T-helper 2 cell treated with Interferon-gamma antibody and Interleukin-4, amounts not matched to agents 5 μg/mL and 100 μg/mL, for 36 hours (primary cell): ENCODE measurements around the gene ZCCHC17.

ENCODE experiments used
- DNase-seq: peaks from one replicate; pipeline ENCODE4 v3.0.0; 2021; ENCODE audit warnings: low spot score
- H3K27ac Mint-ChIP-seq: one replicate; pipeline ENCODE4 v1.8.0; 2021; ENCODE audit warnings: mild to moderate bottlenecking, mixed read lengths
- H3K27me3 Mint-ChIP-seq: one replicate; pipeline ENCODE4 v1.8.0; 2021; ENCODE audit warnings: low read depth, mixed read lengths
- H3K36me3 Mint-ChIP-seq: one replicate; pipeline ENCODE4 v1.8.0; 2021; ENCODE audit warnings: low read depth, mixed read lengths
- H3K4me1 Mint-ChIP-seq: one replicate; pipeline ENCODE4 v1.8.0; 2021; ENCODE audit warnings: low read depth, mixed read lengths
- H3K4me3 Mint-ChIP-seq: one replicate; pipeline ENCODE4 v1.8.0; 2022; ENCODE audit warnings: mild to moderate bottlenecking, moderate library complexity, mixed read lengths
- H3K9me3 Mint-ChIP-seq: one replicate; pipeline ENCODE4 v1.8.0; 2021; ENCODE audit warnings: mixed read lengths

ZCCHC17 gene

DNA sequence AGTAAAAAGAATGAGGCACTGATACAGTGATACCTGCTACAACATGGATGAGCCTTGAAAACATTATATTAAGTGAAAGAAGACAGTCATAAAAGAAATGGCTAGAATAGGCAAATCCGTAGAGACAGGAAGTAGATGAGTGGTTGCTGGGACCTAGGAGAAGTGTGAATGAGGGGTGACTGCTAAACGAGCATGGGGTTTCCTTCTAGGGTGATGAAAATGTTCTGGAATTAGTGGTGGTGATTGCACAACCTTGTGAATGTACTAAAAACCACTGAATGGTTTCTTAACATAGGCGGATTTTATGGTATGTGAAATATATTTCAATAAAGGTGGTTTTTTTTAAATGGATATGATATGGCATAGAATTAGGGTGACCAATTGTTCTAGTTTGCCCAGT, 103.6 kb downstream of the ZCCHC17 start:
- Mint-ChIP-seq H3K27me3 (peaks cover under 1% of the 10 kb centered on the region), H3K4me1 (peaks cover 1% of the 10 kb centered on the region), H3K4me3 (no peak overlapping the region), H3K9me3 (no peaks in the 10 kb centered on the region), H3K36me3 (no peaks in the 10 kb centered on the region), H3K27ac (no peak overlapping the region)
- DNase-seq: no peak

DNA sequence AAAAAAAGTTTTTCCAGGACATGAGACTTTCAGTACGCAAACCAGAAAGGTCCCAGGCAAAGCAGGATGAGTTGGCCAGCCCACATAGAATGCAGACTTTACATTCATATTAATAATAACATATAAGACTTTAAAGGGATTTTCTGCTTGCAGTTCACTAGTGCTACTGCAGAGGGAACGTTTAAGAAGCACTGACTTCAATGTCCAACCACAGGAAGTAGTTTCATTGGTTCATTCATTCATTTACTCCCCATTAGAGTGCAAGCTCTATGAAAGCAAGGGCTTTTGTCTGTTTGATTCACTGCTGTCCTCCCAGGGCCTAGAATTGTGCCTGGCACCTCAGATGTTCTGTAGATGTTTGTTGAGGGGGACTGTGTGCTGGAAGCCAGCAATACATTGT, 104.4 kb downstream of the ZCCHC17 start:
- no peaks in the 10 kb centered on the region for H3K9me3 Mint-ChIP-seq
- H3K4me3 Mint-ChIP-seq: no peak overlapping the region
- no peaks in the 10 kb centered on the region for H3K36me3 Mint-ChIP-seq
- no peaks in the 10 kb centered on the region for H3K27me3 Mint-ChIP-seq
- H3K4me1 Mint-ChIP-seq: no peaks in the 10 kb centered on the region
- no peak for DNase-seq
- no peak overlapping the region for H3K27ac Mint-ChIP-seq

DNA sequence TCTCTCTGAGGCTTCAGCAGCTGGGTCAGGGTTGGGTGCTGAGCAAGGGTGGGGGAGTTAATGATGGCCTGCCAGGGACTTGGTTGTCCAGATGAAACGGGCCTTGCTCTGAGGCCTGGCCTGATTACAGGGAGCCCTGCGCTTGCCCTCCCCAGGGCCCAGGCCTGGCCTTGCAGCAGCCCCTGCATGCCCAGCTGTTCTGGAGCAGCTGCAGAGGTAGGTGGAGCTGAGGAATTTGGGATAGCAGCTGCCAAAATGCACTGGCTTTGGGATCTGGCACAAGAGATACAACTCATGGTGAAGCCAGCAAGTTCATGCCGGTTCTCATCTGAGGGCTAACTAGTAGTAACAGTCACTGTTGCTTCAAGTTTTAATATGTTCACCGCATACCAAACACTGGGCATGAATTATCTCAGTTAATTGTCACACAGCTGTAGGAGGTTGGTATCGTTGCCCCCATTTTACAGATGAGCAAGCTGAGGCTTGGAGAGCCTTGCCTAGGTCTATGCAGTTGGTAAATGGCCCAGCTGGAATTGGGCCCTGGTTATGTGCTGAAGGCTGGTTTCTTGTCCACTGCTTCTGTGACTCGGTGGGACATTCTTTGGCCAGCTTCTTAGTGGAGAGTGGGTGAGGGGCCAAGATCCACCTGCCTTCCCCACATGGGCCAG, 108.9 kb downstream of the ZCCHC17 start:
- Mint-ChIP-seq H3K4me3 (no peak overlapping the region), H3K9me3 (no peaks in the 10 kb centered on the region), H3K4me1 (no peaks in the 10 kb centered on the region), H3K27ac (no peak overlapping the region), H3K36me3 (no peaks in the 10 kb centered on the region), H3K27me3 (peaks cover 3% of the 10 kb centered on the region)
- DNase-seq: no peak

DNA sequence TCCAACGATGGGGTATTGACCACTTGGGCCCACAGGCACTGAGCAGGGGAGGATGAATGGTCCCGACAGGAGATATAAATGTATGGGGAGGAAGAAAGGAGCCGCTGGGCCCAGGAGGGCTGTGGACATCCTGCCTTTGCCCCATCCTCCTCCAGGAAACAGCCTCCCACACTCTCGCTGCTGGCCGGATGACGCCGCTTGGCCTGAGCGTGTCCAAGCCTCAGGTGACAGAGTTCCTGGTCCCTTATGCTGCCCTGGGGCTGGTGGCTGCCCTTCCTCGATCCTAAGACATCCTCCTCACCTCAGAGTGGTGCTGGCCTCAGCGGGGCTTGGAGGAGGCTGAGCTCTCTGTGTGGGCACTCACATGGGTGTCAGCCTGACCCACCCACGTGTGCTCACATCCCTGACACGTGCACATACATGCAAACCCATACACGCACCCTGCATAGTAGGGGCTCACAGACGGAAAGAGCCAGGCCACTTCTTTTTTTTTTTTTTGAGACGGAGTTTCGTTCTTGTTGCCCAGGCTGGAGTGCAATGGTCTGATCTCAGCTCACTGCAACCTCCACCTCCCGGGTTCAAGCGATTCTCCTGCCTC, 110.3 kb downstream of the ZCCHC17 start:
- H3K4me3 Mint-ChIP-seq: no peak overlapping the region
- no peak overlapping the region for H3K27ac Mint-ChIP-seq
- no peak for DNase-seq
- no peaks in the 10 kb centered on the region for H3K4me1 Mint-ChIP-seq
- no peaks in the 10 kb centered on the region for H3K36me3 Mint-ChIP-seq
- peaks cover 17% of the 10 kb centered on the region for H3K27me3 Mint-ChIP-seq
- no peaks in the 10 kb centered on the region for H3K9me3 Mint-ChIP-seq

DNA sequence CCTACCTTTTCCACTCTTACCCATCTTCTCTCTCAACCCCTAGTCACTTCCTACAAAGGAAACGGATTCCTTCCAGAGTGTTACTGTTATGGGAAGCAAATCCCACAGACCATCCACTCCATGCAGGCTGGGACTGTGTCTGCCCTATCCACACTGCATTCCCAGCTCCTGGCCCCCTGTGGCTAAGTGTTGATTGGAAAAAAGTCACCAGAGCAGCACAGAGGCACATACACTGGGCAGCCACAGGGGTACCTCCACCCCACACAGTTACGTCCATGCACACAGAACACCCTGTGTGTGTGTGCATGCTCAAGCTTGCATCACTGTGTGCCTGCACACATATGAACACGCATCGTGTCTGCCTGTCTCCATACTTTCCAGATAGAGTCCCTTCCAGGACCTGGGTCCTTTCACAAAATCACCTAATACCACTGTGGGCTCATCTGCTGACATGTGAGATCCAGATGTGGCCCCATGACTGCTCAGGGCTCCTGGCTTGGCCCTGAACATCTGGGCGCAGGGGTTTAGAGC, 112.0 kb downstream of the ZCCHC17 start:
- Mint-ChIP-seq H3K27ac (no peak overlapping the region), H3K9me3 (no peaks in the 10 kb centered on the region), H3K36me3 (no peaks in the 10 kb centered on the region), H3K4me3 (no peak overlapping the region), H3K4me1 (peaks cover 3% of the 10 kb centered on the region), H3K27me3 (peaks cover 27% of the 10 kb centered on the region)
- no peak for DNase-seq

DNA sequence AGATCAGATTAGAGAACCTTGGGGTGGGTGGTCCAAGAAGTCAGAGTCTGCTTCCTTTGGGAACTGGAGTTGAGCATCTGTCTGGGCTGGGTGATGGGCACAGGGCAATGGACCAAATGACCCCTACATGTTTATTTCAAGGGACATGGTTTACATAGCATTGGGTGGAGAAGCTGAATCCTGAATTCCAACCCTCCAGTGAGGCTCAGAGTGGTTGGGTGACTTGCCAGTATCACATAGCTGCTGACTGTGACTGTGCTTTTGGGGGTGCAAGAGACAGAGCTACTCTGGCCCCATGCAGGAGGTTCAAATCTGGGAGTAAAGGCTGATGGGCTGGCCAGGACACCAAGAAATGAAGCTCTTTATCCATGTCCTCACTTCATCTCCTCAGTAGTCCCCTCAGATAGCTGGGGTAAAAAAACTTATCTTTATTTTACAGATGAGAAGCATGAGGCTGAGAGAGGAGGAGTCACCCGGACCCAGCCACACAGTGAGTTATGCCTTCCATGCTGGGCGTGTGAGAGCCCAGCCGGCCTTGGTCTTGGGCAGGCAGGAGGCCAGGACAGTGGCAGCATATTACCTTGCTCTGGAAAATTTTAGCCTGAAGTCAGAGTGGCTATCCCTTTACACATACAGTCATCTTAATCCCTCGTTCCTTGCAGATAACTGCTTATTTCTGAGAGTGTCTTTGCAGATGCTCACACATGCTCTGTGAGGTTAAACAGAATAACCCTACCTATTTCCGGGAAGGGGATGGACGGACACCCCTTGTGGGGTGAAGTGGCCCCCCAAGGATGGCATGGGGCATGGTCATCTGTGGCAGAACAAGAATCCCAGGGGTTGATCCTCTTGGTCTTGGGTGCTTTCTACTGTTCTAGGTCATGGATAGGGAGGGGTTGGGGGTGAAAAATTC, 113.4 kb downstream of the ZCCHC17 start:
- Mint-ChIP-seq H3K9me3 (no peaks in the 10 kb centered on the region), H3K27ac (no peak overlapping the region), H3K4me3 (no peak overlapping the region), H3K27me3 (peaks cover 40% of the 10 kb centered on the region), H3K36me3 (no peaks in the 10 kb centered on the region), H3K4me1 (peaks cover 3% of the 10 kb centered on the region)
- DNase-seq: no peak

DNA sequence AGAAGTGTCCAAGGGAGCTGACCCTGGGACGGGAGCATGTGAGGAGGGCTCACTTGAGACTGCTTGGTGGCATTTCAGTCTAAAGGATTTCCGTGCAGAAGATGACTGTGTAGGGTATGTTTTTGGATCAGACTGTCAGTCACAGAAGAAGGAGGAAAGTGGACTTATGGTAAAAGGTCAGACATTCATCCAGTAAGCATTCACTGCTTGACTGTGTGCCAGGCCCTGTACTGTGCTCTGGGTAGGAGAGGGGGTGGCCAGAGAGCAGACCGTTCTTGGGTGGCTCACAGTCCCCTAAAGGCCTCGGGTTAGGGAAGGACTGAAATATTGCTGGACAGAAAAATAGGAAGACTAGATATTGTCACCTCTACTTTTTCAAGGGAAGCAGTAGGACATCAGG, 114.0 kb downstream of the ZCCHC17 start:
- no peak overlapping the region for H3K27ac Mint-ChIP-seq
- no peak for DNase-seq
- H3K9me3 Mint-ChIP-seq: no peaks in the 10 kb centered on the region
- H3K4me3 Mint-ChIP-seq: no peak overlapping the region
- H3K36me3 Mint-ChIP-seq: no peaks in the 10 kb centered on the region
- H3K27me3 Mint-ChIP-seq: peaks cover 46% of the 10 kb centered on the region
- H3K4me1 Mint-ChIP-seq: peaks cover 3% of the 10 kb centered on the region

DNA sequence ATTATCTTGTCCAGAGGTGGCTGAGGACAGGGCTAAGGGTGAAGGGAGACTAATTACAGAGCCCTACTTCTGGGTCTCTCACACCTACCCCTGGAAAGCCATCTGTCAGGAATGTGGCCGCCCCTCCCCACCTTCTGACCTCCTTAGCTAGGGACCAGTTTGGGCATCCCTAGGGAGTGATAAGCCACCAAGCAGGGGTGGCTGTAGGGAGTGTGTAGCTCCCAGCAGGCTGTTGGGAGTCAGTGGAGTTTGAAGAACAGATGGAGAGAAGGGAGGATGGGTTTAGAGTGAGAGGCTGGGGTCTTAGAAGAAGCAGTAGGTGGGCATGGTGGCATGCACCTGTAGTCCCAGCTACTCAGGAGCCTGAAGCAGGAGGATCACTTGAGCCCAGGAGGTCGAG, 115.4 kb downstream of the ZCCHC17 start:
- peaks cover 3% of the 10 kb centered on the region for H3K4me1 Mint-ChIP-seq
- H3K36me3 Mint-ChIP-seq: no peaks in the 10 kb centered on the region
- no peaks in the 10 kb centered on the region for H3K9me3 Mint-ChIP-seq
- no peak overlapping the region for H3K27ac Mint-ChIP-seq
- no peak for DNase-seq
- peak overlapping the region; percentile 50 for H3K4me3 Mint-ChIP-seq
- peaks cover 57% of the 10 kb centered on the region for H3K27me3 Mint-ChIP-seq

DNA sequence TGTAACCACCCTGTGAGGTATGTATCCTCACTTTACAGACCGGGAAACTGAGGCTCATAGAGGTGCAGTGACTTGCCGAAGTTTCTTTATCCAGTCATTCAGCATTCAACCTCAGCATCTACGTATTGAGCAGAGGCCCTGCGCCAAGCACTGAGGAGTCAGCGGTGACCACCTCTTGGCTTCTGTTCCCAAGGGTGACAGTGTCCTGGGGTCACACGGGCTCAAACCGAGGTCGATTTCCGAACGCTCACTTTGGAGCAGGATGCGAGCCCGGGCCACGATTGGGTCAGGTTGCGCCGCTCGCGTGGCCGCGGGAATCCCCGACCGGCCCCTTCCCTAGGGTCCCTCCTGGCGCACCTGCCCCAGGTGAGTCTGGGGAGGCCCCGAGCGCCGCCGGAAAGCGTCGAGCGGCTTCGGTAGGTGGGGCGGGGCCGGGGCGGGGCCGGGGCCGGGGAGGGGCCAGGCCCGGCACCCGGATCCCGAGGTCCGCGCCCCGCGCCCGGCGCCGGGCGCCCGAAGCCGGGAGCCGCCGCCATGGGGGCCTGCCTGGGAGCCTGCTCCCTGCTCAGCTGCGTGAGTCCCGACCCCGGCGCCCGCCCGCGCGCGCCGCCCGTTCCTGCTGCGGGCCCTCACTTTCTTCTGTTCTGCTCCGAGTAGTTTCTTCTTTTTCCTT, 116.0 kb downstream of the ZCCHC17 start, which contains the start of gene SERINC2:
Gene SERINC2 (plus strand): TSS at position 482 of the 673 bp plus-strand sequence. CDS start 53 bp downstream, at position 535.
- Mint-ChIP-seq H3K4me1 (peaks cover 3% of the 10 kb centered on the region), H3K9me3 (no peaks in the 10 kb centered on the region), H3K27ac (no peak within 1 kb of the TSS), H3K36me3 (no peaks in the 10 kb centered on the region), H3K4me3 (peak within 1 kb of the TSS; percentile 90), H3K27me3 (peaks cover 61% of the 10 kb centered on the region)
- no peak for DNase-seq

DNA sequence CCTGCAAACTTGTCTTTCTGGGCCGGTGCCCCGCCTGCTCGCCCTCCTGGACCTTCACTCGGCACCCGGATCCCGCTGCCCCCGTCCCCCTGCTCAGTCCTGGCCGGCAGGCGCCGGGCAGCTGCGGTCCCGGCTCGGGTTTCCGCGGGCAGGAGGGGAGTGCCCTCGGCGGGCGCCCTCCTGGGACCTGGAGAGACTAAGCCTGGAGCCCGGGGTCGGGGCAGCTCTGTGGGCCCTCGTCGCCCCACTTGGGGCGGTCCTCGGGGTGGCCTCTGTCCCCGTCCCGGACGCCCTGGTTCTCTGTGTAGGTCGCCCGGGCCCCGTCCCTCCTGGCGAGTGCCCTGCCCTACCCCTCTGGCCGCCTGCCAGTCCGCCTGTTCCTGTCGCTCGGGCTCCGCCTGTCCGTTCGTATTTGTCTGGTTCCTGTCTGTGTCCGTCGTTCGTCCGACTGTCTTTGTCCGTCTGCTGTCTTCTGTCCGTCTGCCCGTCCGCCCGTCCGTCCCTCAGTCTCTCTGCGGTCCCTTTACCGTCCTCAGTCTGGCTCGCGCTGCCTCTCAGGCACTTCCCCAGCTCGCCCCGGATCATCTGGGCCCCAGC, 116.7 kb downstream of the ZCCHC17 start:
- no peak for DNase-seq
- Mint-ChIP-seq H3K27me3 (peaks cover 61% of the 10 kb centered on the region), H3K36me3 (no peaks in the 10 kb centered on the region), H3K4me3 (peak overlapping the region; percentile 90), H3K4me1 (peaks cover 3% of the 10 kb centered on the region), H3K9me3 (no peaks in the 10 kb centered on the region), H3K27ac (no peak overlapping the region)
